Activated T-helper 1 cell treated with anti-CD3 and anti-CD28 coated beads, Interleukin-12 subunit alpha, Interleukin-12 subunit beta, Interleukin-2, Interleukin-4 antibody, amounts not matched to agents 30 ng/mL and 10 ng/mL and 1 ng/mL, durations not matched to agents 14 hours and 24 hours and 36 hours (primary cell): ENCODE data around the gene KRTAP5-6. TPM values are rescaled to one million over a fixed set of nuclear protein-coding genes. Genes with fewer than 3 reads are reported as not detected.
A peak's percentile ranks its signal among the peaks of the same experiment; 100 is the strongest.

ENCODE experiments used
- DNase-seq: peaks from one replicate; pipeline ENCODE4 v3.0.0; 2021; ENCODE audit warnings: low spot score
- H3K27ac Mint-ChIP-seq: one replicate; pipeline ENCODE4 v1.8.0; 2021; ENCODE audit warnings: mild to moderate bottlenecking, mixed read lengths
- H3K27me3 Mint-ChIP-seq: one replicate; pipeline ENCODE4 v1.8.0; 2022; ENCODE audit warnings: mild to moderate bottlenecking, moderate library complexity, mixed read lengths; ENCODE audit not compliant: insufficient read depth
- H3K36me3 Mint-ChIP-seq: one replicate; pipeline ENCODE4 v1.8.0; 2021; ENCODE audit warnings: low read depth, mixed read lengths
- H3K4me1 Mint-ChIP-seq: one replicate; pipeline ENCODE4 v1.8.0; 2021; ENCODE audit warnings: low read depth, mixed read lengths
- H3K4me3 Mint-ChIP-seq: one replicate; pipeline ENCODE4 v1.8.0; 2021; ENCODE audit warnings: mild to moderate bottlenecking, moderate library complexity, mixed read lengths
- H3K9me3 Mint-ChIP-seq: one replicate; pipeline ENCODE4 v1.8.0; 2021; ENCODE audit warnings: mixed read lengths
- intact Hi-C: fragments of 100-400 bp; cut with micrococcal nuclease; formaldehyde crosslinking; loops from one replicate; pipeline ENCODE4 v1.15.1; 2024
- total RNA-seq: library from RNA; stranded (reverse); gene quantifications from 2 replicates; pipeline ENCODE4 v1.2.3, GENCODE V29; 2022

KRTAP5-6 gene
- total RNA-seq, 1 donor from 2014 or later, result not detected

GRCh38 chr11:1706634-1707400, 9.8 kb downstream of the KRTAP5-6 start:
- Mint-ChIP-seq H3K27ac (no peak overlapping the region), H3K9me3 (peaks cover 4% of the 10 kb centered on the region), H3K36me3 (no peaks in the 10 kb centered on the region), H3K4me3 (no peak overlapping the region), H3K27me3 (peaks cover 3% of the 10 kb centered on the region), H3K4me1 (peaks cover 8% of the 10 kb centered on the region)
- intact Hi-C loops, result no loop called here
- no peak for DNase-seq

- intact Hi-C loops, result no loop called here
Measured at GRCh38 chr11:1707751-1708150, 10.8 kb downstream of the KRTAP5-6 start.

GRCh38 chr11:1708716-1709115, 11.7 kb downstream of the KRTAP5-6 start:
- Mint-ChIP-seq H3K36me3 (no peaks in the 10 kb centered on the region), H3K4me3 (no peak overlapping the region), H3K27me3 (peaks cover 3% of the 10 kb centered on the region), H3K4me1 (peaks cover 8% of the 10 kb centered on the region), H3K27ac (no peak overlapping the region), H3K9me3 (no peaks in the 10 kb centered on the region)
- intact Hi-C loops, result no loop called here
- no peak for DNase-seq

More at GRCh38 chr11:1707751-1708150, 10.8 kb downstream of the KRTAP5-6 start:
- Mint-ChIP-seq H3K4me3 (no peak overlapping the region), H3K9me3 (no peaks in the 10 kb centered on the region), H3K27ac (no peak overlapping the region), H3K27me3 (peaks cover 3% of the 10 kb centered on the region), H3K4me1 (peaks cover 8% of the 10 kb centered on the region), H3K36me3 (no peaks in the 10 kb centered on the region)
- no peak for DNase-seq

DNA sequence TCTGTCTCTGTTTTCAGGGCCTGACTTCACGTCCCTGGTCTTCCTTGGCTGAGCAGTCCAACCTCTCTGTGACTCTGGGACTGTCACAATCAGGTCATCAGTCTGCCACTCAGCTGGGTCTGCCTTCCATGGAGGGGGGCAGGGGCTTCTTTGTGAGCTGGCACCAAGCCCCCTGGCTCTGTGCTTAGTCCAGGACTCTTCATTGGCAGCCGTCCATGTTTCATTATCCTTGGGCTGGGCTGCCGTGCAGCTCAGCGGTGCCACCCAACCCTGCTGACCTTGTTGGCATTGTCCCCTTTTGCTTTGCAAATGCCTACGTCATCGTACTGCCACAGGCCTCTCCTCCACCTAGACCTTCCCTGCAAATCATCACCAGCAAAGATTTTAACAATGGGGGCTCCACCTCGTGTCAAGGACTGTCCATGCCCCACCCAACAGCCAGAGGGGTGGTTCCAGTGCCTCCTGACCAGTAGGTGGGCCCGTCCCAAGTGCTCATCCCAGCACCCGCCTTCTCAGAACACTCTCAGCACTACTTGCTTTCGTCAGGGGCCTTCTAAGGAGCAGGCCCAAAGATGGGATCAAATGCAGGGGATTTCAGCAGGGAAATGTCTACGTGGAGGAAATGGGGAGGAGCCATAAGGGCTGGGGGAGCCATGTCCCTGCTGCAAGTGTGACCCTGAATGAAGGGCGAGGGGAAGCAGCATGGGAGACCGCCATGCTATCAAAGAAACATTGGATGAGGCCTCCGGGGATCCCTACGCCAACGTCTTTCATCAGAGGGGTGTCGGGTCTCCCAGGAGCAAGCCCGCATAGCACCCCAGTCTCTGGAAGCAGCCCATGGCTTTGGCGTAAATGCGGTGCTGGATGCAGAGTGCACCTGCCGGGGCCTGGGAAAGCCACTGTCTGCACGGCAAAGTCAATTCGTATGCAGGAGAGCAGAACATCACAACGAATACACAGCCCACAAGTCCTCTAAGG, 18.2 kb downstream of the KRTAP5-6 start:
- Mint-ChIP-seq H3K4me3 (no peak overlapping the region), H3K36me3 (no peaks in the 10 kb centered on the region), H3K27me3 (peaks cover 3% of the 10 kb centered on the region), H3K4me1 (no peaks in the 10 kb centered on the region), H3K9me3 (no peaks in the 10 kb centered on the region), H3K27ac (no peak overlapping the region)
- DNase-seq, result no peak
- intact Hi-C loops, result no loop called here

DNA sequence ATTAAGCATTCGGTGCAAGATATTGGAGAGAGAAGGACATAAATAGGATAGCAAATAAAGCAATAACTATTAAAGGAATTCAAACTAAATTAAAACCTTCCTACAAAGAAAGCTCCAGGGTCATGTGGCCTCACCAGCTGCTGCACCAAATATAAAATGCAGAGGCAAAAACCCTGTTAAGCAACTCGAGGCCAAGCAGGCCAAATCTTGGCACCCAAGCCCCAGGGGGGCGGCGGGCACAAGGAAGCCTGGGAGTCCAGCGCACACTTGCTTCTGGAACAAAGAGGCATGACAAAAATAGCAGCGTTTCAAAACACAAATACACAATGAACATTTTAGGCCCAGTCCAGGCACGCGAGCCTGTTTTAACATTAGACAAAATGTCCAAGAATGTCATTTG, 20.8 kb downstream of the KRTAP5-6 start:
- intact Hi-C loops, result no loop called here
- no peak overlapping the region for H3K27ac Mint-ChIP-seq
- no peak overlapping the region for H3K4me3 Mint-ChIP-seq
- no peak for DNase-seq
- no peaks in the 10 kb centered on the region for H3K36me3 Mint-ChIP-seq
- no peaks in the 10 kb centered on the region for H3K4me1 Mint-ChIP-seq
- H3K9me3 Mint-ChIP-seq, result no peaks in the 10 kb centered on the region
- no peaks in the 10 kb centered on the region for H3K27me3 Mint-ChIP-seq

- no peaks in the 10 kb centered on the region for H3K4me1 Mint-ChIP-seq
- H3K27ac Mint-ChIP-seq, result no peak overlapping the region
- H3K9me3 Mint-ChIP-seq, result no peaks in the 10 kb centered on the region
- intact Hi-C loops, result no loop called here
- H3K4me3 Mint-ChIP-seq, result no peak overlapping the region
- H3K27me3 Mint-ChIP-seq, result no peaks in the 10 kb centered on the region
- no peak for DNase-seq
- H3K36me3 Mint-ChIP-seq, result no peaks in the 10 kb centered on the region
Measured at GRCh38 chr11:1718326-1718725, 21.3 kb downstream of the KRTAP5-6 start.

DNA sequence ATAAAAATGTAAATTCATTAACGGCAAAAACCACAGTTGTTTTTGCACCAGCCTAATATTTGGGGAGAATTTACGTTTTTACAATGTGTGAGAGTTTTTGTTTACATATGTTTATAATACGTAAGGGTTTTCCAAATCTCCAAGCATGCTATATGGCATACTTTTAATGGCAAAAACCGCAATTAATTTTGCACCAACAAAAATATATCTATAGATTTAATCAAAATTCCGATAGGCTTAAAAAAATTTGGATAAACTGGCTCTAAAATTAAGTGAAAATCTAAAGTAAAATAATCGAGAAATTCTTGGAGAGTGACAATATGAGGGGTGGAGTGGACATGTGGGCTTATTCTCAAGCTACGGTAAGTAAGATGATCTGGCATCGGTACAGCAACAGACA, 22.8 kb downstream of the KRTAP5-6 start:
- intact Hi-C loops, result no loop called here
- H3K27me3 Mint-ChIP-seq, result no peaks in the 10 kb centered on the region

DNA sequence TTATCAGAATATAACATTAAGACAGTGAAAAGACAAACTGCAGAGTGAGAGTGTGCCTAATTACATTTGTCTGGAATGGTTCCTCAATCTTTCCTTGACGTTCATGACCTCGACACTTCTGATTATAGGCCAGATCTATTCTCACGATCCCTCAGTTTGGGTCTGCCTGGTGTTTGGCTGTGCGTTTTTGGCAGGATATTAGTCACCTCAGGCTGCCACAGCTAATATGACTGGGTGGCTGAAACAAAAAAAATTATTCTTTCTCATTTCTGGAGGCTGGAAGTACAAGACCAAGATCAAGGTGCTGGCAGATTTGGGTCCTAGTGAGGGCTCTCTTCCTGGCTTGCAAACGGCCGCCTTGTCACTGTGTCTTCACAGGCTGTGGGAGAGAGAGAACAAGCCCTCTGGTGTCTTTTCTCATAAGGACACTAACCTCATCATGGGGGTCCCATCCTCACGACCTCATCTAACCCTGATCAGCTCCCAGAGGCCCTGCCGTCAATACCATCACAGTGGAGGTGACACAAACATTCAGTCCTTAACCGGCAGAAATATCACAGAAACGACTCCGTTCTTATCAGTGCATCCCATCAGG, 30.2 kb downstream of the KRTAP5-6 start:
- Mint-ChIP-seq H3K27ac (no peak overlapping the region), H3K4me3 (no peak overlapping the region), H3K27me3 (peaks cover 17% of the 10 kb centered on the region), H3K36me3 (no peaks in the 10 kb centered on the region), H3K9me3 (peaks cover 8% of the 10 kb centered on the region), H3K4me1 (peaks cover 6% of the 10 kb centered on the region)
- no peak for DNase-seq
- intact Hi-C loops, result no loop called here

More for the DNA sequence above, 22.8 kb downstream of the KRTAP5-6 start:
- Mint-ChIP-seq H3K36me3 (no peaks in the 10 kb centered on the region), H3K4me1 (no peaks in the 10 kb centered on the region), H3K27ac (no peak overlapping the region), H3K9me3 (no peaks in the 10 kb centered on the region), H3K4me3 (no peak overlapping the region)
- no peak for DNase-seq

GRCh38 chr11:1727861-1728260, 30.9 kb downstream of the KRTAP5-6 start:
- H3K4me1 Mint-ChIP-seq, result peaks cover 6% of the 10 kb centered on the region
- H3K27ac Mint-ChIP-seq, result no peak overlapping the region
- H3K4me3 Mint-ChIP-seq, result no peak overlapping the region
- no peaks in the 10 kb centered on the region for H3K36me3 Mint-ChIP-seq
- no peak for DNase-seq
- intact Hi-C loops, result no loop called here
- peaks cover 17% of the 10 kb centered on the region for H3K27me3 Mint-ChIP-seq
- H3K9me3 Mint-ChIP-seq, result peaks cover 8% of the 10 kb centered on the region

DNA sequence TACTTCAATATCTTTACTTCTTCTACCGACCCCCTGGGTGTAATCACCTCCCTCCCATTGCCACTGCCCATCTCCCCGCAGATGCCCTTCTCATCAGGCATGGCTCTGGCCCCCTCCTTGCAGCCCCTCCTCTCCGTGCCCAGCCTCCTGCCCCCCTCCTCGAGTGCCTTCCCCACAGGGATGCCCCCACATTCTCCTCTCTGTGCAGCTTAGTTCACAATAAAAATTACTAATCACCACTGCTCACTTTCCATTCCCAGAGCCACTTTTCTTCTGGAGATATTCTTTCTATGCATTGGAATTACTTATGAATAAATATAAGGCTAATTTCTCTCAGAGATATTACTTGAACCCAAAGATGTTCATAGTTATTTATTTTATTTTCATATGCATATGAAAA, 31.3 kb downstream of the KRTAP5-6 start:
- no peak for DNase-seq
- no peaks in the 10 kb centered on the region for H3K36me3 Mint-ChIP-seq
- H3K27ac Mint-ChIP-seq, result no peak overlapping the region
- H3K4me1 Mint-ChIP-seq, result peaks cover 6% of the 10 kb centered on the region
- H3K9me3 Mint-ChIP-seq, result peaks cover 8% of the 10 kb centered on the region
- H3K4me3 Mint-ChIP-seq, result no peak overlapping the region
- intact Hi-C loops, result no loop called here
- peaks cover 17% of the 10 kb centered on the region for H3K27me3 Mint-ChIP-seq

- DNase-seq, result no peak
- Mint-ChIP-seq H3K4me1 (peaks cover 6% of the 10 kb centered on the region), H3K36me3 (no peaks in the 10 kb centered on the region), H3K4me3 (peak overlapping the region; percentile 62), H3K9me3 (peaks cover 8% of the 10 kb centered on the region), H3K27ac (peak overlapping the region; percentile 61), H3K27me3 (peaks cover 17% of the 10 kb centered on the region)
- intact Hi-C loops, result no loop called here
Measured at GRCh38 chr11:1728931-1729691, 32.1 kb downstream of the KRTAP5-6 start.

GRCh38 chr11:1729692-1730011, 32.7 kb downstream of the KRTAP5-6 start:
- Mint-ChIP-seq H3K36me3 (no peaks in the 10 kb centered on the region), H3K27me3 (peaks cover 17% of the 10 kb centered on the region), H3K4me1 (peaks cover 6% of the 10 kb centered on the region), H3K27ac (no peak overlapping the region), H3K4me3 (no peak overlapping the region), H3K9me3 (peaks cover 8% of the 10 kb centered on the region)
- intact Hi-C loops, result no loop called here
- no peak for DNase-seq
